Mammary epithelial cell (primary cell): ENCODE results near the gene GPR68.

Experiments
- EZH2 ChIP-seq: IDR thresholded peaks from 2 replicates; pipeline ENCODE4 v1.6.1; 2012; ENCODE audit warnings: low read length, inconsistent platforms, borderline replicate concordance
- TF ChIP-seq, protein P1 (sequence below), 2 donors: IDR thresholded peaks in 1 of 2; conservative IDR thresholded peaks in 1 of 2; 2 replicates each; pipeline ENCODE4 v1.5.1; 2011 to 2012; ENCODE audit warnings: inconsistent platforms in 2 of 2, low read length in 2 of 2, mild to moderate bottlenecking in 2 of 2, control low read depth in 1 of 2, low read depth in 1 of 2; ENCODE audit not compliant: insufficient read depth in 1 of 2; ENCODE audit errors: extremely low read depth in 1 of 2

DNA sequence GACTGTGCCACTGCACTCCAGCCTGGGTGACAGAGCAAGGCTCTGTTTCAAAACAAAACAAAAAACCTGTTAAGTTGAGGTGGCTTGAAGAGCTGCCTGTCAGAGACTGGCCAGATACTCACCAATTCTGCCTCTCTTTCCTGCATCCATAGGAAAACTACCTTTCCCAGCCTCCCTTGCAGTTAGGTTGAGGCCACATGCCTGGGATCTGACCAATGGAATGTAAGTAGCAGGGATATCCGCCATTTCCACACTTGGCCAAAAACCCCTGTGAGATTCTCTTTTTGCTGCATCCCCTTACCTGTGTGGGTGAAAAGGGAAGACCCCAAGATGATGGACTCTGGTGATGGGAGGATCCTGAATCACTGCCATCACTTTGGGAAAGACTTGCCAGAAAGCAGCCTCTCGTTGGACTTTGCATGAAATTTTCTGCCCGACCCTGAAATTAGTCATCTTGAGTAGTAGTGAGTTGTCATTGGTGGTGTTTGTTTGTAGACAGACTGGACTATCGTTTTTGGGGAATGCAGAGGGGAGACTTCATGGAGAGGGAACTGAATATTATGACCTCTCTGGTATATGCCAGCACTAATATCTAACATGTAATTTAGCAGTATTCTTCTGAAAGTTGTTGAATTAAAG, 14.0 kb downstream of the GPR68 start:
- TF ChIP-seq, protein P1, sequence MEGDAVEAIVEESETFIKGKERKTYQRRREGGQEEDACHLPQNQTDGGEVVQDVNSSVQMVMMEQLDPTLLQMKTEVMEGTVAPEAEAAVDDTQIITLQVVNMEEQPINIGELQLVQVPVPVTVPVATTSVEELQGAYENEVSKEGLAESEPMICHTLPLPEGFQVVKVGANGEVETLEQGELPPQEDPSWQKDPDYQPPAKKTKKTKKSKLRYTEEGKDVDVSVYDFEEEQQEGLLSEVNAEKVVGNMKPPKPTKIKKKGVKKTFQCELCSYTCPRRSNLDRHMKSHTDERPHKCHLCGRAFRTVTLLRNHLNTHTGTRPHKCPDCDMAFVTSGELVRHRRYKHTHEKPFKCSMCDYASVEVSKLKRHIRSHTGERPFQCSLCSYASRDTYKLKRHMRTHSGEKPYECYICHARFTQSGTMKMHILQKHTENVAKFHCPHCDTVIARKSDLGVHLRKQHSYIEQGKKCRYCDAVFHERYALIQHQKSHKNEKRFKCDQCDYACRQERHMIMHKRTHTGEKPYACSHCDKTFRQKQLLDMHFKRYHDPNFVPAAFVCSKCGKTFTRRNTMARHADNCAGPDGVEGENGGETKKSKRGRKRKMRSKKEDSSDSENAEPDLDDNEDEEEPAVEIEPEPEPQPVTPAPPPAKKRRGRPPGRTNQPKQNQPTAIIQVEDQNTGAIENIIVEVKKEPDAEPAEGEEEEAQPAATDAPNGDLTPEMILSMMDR (conservative IDR thresholded peaks at IDR 0.05 in 1 of 2, IDR thresholded peaks at IDR 0.05 in 1 of 2; ENCODE audit: extremely low read depth in 1 of 2, insufficient read depth in 1 of 2, low read depth in 1 of 2, low read length in 2 of 2), result no peak
- no peak for TF ChIP-seq EZH2
